Measurements from ENCODE around the gene GLP1R.

- no peak for TF ChIP-seq FOXM1 (IDR thresholded peaks at IDR 0.05; ENCODE audit: borderline replicate concordance)
- TF ChIP-seq FOXK2 (IDR thresholded peaks at IDR 0.05), result no peak
Observed at GRCh38 chr6:39102821-39103136, 54.2 kb downstream of the GLP1R start.
